Endodermal cell (in vitro differentiated cells): ENCODE measurements around the gene ZBTB7C. TPM values are rescaled to one million over a fixed set of nuclear protein-coding genes. Genes with fewer than 3 reads are reported as not detected.

Source experiments
- DNase-seq: peaks from one replicate; pipeline ENCODE4 v3.0.0-alpha.2; 2017
- H3K27ac ChIP-seq: 2 replicates; pipeline ENCODE4 v1.5.1; 2013; ENCODE audit warnings: mild to moderate bottlenecking, low read depth, low read length, moderate library complexity
- H3K27me3 ChIP-seq: 2 replicates; pipeline ENCODE4 v1.6.1; 2013; ENCODE audit warnings: mild to moderate bottlenecking, low read length, moderate library complexity; ENCODE audit not compliant: insufficient read depth, control insufficient read depth, poor library complexity, severe bottlenecking
- H3K36me3 ChIP-seq: 2 replicates; pipeline ENCODE4 v1.7.0; 2013; ENCODE audit warnings: mild to moderate bottlenecking, low read length, moderate library complexity; ENCODE audit not compliant: control insufficient read depth, insufficient read depth
- H3K4me1 ChIP-seq: one replicate; pipeline ENCODE4 v1.7.0; 2013; ENCODE audit warnings: low read length; ENCODE audit not compliant: control insufficient read depth, insufficient read depth
- H3K4me3 ChIP-seq: 2 replicates; pipeline ENCODE4 v1.5.1; 2013; ENCODE audit warnings: mild to moderate bottlenecking, low read length, moderate library complexity
- H3K9ac ChIP-seq: 2 replicates; pipeline ENCODE4 v1.6.1; 2013; ENCODE audit warnings: mild to moderate bottlenecking, low read length, moderate library complexity; ENCODE audit not compliant: poor library complexity, severe bottlenecking; ENCODE audit errors: extremely low read depth
- H3K9me3 ChIP-seq: 2 replicates; pipeline ENCODE4 v1.6.1; 2013; ENCODE audit warnings: mild to moderate bottlenecking, low read length, moderate library complexity; ENCODE audit not compliant: control insufficient read depth
- H3K27ac Mint-ChIP-seq: 2 replicates; pipeline ENCODE4 v1.8.0; 2020; ENCODE audit warnings: mixed read lengths
- H3K27me3 Mint-ChIP-seq: 2 replicates; pipeline ENCODE4 v1.8.0; 2021; ENCODE audit warnings: mild to moderate bottlenecking, mixed read lengths; ENCODE audit not compliant: insufficient read depth
- H3K36me3 Mint-ChIP-seq: 2 replicates; pipeline ENCODE4 v1.8.0; 2020; ENCODE audit warnings: low read depth, mixed read lengths
- H3K4me1 Mint-ChIP-seq: 2 replicates; pipeline ENCODE4 v1.8.0; 2020; ENCODE audit warnings: mixed read lengths
- H3K4me3 Mint-ChIP-seq: 2 replicates; pipeline ENCODE4 v1.8.0; 2020; ENCODE audit warnings: mild to moderate bottlenecking, moderate library complexity, mixed read lengths
- H3K9me3 Mint-ChIP-seq: 2 replicates; pipeline ENCODE4 v1.8.0; 2020; ENCODE audit warnings: mild to moderate bottlenecking, mixed read lengths
- WGBS, 2 experiments: methylation state at CpG; one replicate each; pipeline versions ENCODE4 v1.1.5 to v1.1.7; 2013; ENCODE audit warnings: missing lambda C conversion rate in 2 of 2, mixed read lengths in 1 of 2; ENCODE audit not compliant: insufficient coverage in 1 of 2, insufficient read length in 1 of 2; 5-methylcytosine and 5-hydroxymethylcytosine counted together
- total RNA-seq, 2 donors: library from RNA; stranded (reverse); fragmentation: NEBNext Ultra II Directional in 1 of 2; extraction: Animal tissue kit (Norgen Biotek cat#: 25700) in 1 of 2; gene quantifications; 2 replicates in 1 of 2; 3 replicates in 1 of 2; pipeline ENCODE4 v1.2.1, GENCODE V29; 2021
- TF ChIP-seq, protein P1 (sequence below): fragments of 200-600 bp; sonication (generic); conservative IDR thresholded peaks from 2 replicates; pipeline ENCODE4 v1.5.0; 2021; ENCODE audit warnings: antibody characterized with exemption, mild to moderate bottlenecking

ZBTB7C gene
- total RNA-seq, 2 donors from 2014 or later: 0.31 to 0.62 TPM

DNA sequence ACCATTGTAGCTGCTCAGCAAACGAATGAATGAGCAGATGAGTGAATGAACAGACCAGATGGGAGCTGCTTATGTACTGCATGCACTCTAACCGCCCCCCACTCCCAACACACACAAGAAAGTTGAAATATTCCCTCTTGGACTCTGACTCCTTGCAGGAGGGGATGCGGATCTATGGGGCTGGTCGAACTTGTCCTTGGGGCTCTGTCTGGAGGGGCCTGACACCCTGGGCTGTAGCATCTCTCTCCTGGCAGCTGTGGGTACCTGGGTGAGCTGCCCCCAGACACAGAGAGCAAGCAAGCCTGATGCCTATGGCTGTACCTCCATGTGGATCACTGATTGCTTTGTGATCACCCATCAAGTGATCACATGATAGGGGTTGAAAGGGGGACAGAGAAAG lies 286.4 kb downstream of the ZBTB7C start:
- Mint-ChIP-seq H3K4me3 (no peak overlapping the region), H3K27me3 (no peaks in the 10 kb centered on the region), H3K4me1 (no peaks in the 10 kb centered on the region), H3K36me3 (no peaks in the 10 kb centered on the region), H3K9me3 (no peaks in the 10 kb centered on the region), H3K27ac (no peak overlapping the region)
- H3K4me3 ChIP-seq: no peak overlapping the region
- H3K27ac ChIP-seq: no peak overlapping the region
- no peaks in the 10 kb centered on the region for H3K27me3 ChIP-seq
- no peak overlapping the region for H3K9ac ChIP-seq
- WGBS, 2 experiments: 88 to 92% methylated on average over 2 to 4 of the region's 4 CpGs
- peaks cover 3% of the 10 kb centered on the region for H3K4me1 ChIP-seq
- no peak for DNase-seq
- H3K36me3 ChIP-seq: no peaks in the 10 kb centered on the region
- no peaks in the 10 kb centered on the region for H3K9me3 ChIP-seq
- TF ChIP-seq, protein P1, sequence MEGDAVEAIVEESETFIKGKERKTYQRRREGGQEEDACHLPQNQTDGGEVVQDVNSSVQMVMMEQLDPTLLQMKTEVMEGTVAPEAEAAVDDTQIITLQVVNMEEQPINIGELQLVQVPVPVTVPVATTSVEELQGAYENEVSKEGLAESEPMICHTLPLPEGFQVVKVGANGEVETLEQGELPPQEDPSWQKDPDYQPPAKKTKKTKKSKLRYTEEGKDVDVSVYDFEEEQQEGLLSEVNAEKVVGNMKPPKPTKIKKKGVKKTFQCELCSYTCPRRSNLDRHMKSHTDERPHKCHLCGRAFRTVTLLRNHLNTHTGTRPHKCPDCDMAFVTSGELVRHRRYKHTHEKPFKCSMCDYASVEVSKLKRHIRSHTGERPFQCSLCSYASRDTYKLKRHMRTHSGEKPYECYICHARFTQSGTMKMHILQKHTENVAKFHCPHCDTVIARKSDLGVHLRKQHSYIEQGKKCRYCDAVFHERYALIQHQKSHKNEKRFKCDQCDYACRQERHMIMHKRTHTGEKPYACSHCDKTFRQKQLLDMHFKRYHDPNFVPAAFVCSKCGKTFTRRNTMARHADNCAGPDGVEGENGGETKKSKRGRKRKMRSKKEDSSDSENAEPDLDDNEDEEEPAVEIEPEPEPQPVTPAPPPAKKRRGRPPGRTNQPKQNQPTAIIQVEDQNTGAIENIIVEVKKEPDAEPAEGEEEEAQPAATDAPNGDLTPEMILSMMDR: no peak

DNA sequence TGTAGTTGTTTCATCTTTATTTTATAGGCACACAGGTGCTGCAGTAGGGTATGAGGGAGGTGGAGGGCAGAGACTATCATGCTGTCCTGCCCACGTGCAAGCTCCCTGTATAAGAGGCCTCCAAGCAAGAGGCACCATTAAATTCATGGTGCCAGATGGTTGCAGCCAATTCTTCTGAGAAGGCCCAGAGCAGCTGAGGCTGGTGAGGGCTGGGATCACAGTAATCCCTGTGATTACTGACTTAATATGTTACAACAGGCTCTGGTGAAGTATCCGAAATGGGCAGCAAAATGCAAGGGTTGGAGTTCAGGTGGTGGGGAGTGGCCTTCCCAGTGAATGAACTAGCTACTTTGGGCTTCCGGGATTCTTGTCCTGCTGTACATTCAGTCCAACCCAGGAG lies 286.8 kb downstream of the ZBTB7C start:
- TF ChIP-seq, protein P1: no peak
- Histone ChIP-seq H3K9ac (no peak overlapping the region), H3K9me3 (no peaks in the 10 kb centered on the region), H3K27ac (no peak overlapping the region), H3K27me3 (no peaks in the 10 kb centered on the region), H3K4me1 (peaks cover 3% of the 10 kb centered on the region), H3K36me3 (no peaks in the 10 kb centered on the region), H3K4me3 (no peak overlapping the region)
- DNase-seq: no peak
- Mint-ChIP-seq H3K4me3 (no peak overlapping the region), H3K9me3 (no peaks in the 10 kb centered on the region), H3K4me1 (no peaks in the 10 kb centered on the region), H3K36me3 (no peaks in the 10 kb centered on the region), H3K27ac (no peak overlapping the region), H3K27me3 (no peaks in the 10 kb centered on the region)
- 86 to 100% methylated on average over 1 to 3 of the region's 3 CpGs for WGBS, 2 experiments

DNA sequence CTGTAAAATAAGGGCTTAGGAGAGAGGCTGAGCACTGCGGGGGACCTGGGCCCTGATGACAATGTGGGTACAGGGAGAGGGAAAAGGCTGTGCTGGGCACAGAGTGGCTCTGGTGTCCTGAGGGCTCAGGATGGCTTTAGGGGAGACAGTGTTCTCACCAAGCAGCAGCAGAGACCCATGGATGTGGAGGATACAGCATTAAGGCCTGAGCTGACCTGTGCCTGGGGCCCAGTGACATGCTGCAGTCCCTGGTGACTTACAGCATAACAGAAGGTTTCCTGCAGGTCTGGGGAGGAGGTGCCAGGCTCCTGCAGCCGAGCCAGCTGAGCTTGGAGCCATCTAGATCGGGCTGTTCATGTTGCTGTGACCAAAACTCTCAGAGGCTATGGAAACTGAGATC lies 287.4 kb downstream of the ZBTB7C start:
- Histone ChIP-seq H3K9me3 (no peaks in the 10 kb centered on the region), H3K36me3 (no peaks in the 10 kb centered on the region), H3K27ac (no peak overlapping the region), H3K27me3 (no peaks in the 10 kb centered on the region), H3K4me1 (peaks cover 3% of the 10 kb centered on the region), H3K4me3 (no peak overlapping the region), H3K9ac (no peak overlapping the region)
- 70 to 73% methylated on average over 2 to 3 of the region's 3 CpGs for WGBS, 2 experiments
- no peak overlapping the region for H3K4me3 Mint-ChIP-seq
- no peak overlapping the region for H3K27ac Mint-ChIP-seq
- H3K9me3 Mint-ChIP-seq: no peaks in the 10 kb centered on the region
- no peaks in the 10 kb centered on the region for H3K36me3 Mint-ChIP-seq
- peak; percentile 43 for DNase-seq
- no peaks in the 10 kb centered on the region for H3K4me1 Mint-ChIP-seq
- no peaks in the 10 kb centered on the region for H3K27me3 Mint-ChIP-seq
- TF ChIP-seq, protein P1: no peak
